Measurements from ENCODE around the gene KAZN.
"Not testable (repeated sequence)": the region's sequence is repeated elsewhere in the genome, so short reads cannot be mapped to it uniquely, and the experiment has no call there.

Gene KAZN

DNA sequence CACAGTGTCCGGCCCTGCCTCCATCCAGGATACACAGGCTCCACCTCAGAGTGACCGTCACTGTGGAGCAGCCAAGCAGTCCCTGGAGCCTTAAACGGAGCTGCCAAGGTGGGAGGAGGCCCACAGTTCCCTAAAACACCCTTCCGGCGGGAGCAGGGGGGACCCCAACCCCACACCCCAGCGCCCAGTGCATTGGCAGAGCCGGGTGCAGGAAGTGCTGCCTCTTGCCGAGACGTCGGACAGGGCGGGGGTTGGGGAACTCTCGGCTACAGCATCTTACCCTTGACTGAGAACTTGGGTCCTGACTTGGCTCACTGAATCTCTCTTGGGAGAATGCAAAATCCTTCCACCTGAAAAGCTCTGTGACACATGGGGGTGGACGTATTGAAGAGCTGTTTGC is 516.4 kb downstream of the KAZN start:
- DNase-seq (ENCODE audit: low spot score), result no peak

DNA sequence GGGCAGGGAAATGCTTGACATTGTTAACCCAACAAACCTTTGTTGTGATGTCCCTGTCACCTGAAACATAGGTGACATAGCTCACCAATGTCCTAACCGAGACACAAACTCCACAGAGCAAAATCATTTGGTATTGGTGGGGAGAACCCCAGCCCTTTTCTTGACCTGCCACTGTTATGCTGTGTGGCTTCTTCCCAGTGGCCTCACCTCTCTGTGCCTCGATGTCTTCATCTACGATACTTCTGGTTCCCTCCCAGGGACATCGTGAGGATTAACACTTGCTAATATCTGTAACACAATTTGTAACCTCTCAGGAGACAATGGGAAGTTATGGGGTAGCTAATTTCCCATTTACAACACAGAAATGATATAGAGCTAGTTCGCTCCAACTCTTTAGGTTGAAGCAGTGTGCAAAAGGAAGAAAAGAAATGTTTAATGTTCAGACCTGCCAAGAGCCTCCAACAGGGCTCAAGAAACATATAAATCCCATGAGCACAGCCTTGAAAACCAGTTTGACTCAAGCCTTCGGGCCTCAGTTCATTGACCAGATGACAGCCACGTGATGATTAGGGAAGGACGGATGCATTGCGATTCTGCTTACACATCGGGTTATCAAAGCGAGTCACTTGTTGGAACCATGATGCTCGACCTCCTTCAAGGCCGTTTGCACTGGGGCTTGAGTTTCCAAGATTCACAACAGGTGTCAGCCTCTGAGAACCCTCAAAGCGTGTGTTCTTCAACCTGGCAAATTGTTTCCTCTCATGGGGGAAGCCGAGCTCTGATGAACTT is 517.3 kb downstream of the KAZN start:
- no peak for DNase-seq (ENCODE audit: low spot score)

DNA sequence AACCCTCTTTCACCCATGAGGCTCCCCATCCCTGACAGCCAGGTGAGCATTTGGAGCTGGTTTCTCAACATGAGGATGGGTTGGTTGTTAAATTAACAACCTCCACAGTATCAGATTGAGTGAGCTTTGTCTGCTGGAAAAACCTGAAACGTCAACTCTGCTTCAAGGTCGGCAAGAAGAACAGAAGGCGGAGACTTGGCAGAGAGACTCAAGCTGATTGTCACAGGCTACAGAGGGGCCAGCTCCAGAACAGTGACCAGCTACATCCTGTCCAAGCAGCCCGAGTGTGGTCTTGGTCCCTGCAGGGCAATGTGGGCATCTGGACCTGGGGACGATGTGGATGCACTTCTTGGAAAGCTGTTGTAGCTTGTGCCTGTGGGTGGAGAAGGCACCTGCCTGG is 518.5 kb downstream of the KAZN start:
- DNase-seq (ENCODE audit: low spot score), result no peak

DNA sequence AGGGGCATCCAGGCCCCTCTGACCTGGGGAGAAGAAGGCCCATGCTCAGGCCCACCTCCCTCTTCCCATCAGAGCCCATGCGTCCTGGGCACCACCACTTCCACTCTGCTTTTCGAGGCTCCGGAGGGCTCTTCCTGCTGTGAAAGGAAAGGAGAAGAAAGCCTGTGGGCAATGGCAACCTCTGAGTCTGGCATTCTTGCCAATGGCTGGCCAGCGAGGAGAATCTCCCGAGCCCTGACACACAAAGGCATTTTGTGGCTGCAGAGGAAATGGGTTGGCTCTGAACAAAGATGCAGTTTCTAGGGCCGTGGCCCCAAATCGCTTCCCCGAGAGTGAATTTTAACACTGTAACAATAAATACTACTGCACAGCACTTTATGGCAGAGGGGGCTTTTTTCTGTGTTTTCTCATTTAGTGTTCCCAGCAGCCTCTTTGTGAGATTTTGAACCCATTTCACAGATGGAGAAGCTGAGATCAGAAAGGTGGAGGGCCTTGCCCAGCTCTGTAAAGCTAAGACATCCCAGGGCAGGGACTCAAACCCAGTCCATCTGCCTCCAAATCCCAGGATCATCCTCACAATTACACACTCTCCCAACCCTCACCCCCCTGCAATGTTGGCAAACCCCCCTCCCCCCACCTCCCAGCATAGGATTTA is 519.3 kb downstream of the KAZN start:
- DNase-seq (ENCODE audit: low spot score), result no peak

DNA sequence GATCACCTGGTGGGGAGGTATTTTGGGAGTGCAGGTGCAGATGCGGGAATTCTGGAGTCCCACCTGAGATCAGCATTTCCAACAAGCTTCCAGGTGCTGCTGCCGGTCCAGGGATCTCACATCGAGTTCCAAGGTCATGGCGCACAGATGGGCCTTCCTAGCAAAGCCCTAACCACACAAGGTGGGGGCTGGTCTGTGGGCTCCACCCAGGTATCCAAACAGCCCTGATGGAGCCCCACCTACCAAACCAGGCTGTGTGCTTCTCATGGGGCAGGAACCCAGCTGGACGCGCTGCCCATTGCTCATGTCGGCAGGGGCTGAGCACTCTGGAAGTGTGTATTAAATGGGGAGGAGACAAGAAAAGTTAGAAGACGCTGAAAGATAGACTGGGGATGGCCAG is 520.1 kb downstream of the KAZN start:
- no peak for DNase-seq (ENCODE audit: low spot score)

DNA sequence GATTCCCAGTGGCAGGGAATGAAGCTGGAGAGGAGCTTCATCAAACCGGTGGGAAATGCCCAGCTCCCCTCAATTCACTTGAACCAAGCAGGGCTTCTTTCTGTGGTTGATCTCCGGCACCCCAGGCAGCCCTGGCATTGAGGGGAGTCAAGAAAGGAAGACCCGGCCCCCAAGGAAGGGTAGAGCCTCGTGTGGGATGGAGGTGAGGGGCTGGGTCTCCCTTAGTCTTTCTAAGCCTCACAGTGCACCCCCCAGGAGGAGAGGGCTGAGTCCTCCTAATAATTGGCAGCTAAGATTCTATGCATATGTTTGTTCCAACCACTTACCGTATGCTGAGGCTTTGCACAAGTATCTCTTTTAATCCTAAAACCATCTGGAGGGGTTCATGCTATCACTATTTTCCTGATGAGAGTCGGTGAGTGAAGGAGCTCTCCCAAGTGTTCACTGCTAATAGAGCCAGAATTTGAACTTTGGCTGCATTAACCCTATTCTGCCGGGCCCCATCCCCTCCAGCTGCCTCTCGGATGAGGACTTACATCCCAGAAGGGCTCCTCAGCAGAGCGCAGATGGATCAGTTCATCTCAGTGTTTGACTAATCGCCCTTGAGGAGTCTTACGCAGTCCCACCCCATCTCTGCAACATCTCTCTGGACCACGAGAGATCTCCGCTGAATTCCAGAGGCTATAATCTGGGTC is 521.9 kb downstream of the KAZN start:
- no peak for DNase-seq (ENCODE audit: low spot score)

DNA sequence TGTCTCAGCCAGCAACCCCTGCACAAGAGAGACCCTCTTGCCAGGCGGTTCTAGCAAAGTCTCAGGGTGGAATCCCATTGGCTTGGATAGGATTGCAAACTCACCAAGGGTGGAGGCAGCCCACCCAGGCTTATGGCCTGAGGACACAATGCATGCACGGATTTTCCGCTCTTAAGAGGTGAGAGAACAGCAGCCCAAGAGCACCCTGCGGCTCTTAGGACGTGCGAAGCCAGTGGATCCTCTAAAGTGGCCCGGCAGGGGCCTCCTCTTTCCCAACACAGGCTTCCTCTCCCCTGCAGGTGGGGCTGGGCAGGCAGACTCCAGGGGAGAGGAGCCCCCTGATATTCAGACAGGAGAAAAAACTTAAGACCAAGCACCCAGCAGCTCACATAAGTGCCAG is 523.8 kb downstream of the KAZN start:
- DNase-seq (ENCODE audit: low spot score), result no peak

DNA sequence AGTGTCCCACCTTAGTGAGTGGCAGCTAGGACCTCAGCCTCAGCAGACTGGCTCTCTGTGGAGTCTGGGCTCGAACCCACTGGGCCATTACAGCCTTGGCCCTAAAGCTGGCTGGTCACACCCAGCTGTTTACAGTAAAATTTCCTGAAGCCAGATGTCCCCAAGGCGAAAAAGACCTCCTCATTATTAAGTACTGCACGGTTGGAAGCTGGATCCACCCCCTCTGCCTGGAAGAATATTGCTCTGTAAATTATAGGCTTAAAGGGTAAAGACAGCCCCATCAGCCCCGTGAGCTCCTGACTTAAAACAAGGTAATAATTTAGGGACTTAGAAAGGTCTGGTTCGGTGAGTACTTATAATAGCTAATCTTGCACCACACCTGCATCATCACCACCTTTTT is 524.8 kb downstream of the KAZN start:
- no peak for DNase-seq (ENCODE audit: low spot score)

DNA sequence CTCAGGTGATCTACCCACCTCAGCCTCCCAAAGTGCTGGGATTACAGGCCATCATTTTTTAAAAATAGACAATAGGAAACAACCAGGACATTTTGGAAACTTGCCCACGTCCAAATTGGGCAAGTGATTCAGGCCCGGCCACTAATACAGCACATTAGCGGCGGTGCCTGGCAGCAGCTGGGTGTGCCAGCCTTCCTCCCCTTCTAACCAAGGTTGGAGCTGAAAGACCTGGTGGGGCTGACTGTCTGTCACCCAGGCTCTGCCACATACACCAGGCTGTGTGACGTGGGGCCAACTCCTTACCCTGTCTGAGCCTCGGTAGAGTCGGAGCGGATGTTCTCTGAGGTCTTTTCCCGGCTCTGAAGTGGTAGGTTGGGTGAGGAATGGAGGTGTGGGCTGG is 525.4 kb downstream of the KAZN start:
- no peak for DNase-seq (ENCODE audit: low spot score)

DNA sequence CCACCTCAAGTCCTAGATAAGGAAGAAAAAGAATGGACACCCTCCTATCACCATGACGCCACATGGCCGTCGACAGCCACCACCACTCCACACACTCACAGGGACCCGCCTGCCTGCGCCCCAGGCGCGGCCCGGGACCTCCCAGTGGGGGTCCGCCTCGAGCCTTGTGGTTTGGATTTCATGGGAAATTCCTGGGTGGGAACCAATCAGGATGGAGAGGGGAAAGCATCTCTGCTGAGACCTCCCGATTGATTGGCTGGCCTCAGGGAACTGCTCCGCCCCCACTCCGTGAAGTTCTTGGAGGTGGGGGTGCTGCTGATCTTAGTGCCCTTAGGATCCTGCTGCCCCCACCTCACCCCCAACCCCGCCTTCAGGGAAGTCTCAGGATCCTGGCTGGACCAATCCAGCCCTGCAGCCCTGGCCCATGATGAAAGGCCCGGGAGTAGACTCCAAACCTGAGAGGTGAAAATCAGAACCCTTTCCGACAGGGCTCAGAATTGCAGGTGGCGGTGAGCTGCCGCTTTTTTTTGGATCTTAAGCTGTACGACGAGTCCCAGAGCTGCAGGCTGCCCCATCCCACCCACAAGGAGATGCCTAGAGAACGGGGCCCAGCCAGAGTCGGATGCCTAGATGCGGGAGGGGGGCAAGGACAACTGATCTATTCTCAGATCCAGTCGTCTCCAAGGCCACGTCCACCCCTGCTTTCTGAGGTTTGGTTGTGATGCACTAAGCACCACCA is 526.0 kb downstream of the KAZN start:
- no peak for DNase-seq (ENCODE audit: low spot score)

DNA sequence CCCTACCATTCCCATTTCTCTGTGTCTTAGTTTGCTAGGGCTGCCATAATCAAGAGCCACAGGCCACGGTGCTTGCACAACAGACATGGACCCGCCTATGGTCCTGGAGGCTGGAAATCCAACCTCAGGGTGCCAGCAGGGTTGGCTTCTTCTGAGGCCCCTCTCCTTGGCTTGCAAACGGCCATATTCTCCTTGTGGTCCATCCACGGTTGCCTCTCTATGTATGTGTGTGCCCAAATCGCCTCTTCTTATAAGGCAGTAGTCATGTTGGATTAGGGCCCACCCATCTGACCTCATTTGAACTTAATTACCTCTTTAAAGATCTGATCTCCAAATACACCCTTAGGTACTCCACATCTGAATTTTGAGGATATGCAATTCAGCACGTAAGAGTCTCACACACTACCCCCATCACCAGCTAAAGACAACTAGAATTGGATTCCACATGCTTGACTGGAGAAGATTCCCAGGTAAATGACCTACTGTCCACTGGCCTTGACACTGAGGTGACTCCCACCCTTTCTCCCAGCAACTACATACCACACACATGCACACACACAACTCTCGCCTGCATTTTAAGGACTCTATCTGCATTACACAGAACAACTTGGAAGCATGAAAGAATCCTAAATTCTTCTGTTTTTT is 526.7 kb downstream of the KAZN start:
- no peak for DNase-seq (ENCODE audit: low spot score)

DNA sequence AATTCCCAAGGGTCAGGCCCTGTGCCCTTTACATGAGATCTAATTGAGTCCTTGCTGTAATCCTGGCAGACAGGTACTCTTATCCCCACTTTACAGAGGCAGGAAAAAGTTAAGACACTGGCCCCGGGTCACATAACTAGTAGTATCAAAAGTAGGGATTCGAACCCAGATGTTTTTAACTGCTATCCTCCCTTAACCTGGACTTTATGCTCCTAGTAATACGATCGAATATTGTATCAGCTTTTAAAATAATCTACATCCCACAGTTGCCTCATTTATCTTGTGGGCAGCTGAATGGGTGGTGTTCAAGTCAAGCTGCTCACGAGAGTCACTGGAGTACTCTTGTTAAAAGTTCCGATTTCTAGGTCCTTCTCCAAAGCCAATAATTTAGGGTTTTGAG is 529.6 kb downstream of the KAZN start:
- DNase-seq (ENCODE audit: low spot score), result no peak

DNA sequence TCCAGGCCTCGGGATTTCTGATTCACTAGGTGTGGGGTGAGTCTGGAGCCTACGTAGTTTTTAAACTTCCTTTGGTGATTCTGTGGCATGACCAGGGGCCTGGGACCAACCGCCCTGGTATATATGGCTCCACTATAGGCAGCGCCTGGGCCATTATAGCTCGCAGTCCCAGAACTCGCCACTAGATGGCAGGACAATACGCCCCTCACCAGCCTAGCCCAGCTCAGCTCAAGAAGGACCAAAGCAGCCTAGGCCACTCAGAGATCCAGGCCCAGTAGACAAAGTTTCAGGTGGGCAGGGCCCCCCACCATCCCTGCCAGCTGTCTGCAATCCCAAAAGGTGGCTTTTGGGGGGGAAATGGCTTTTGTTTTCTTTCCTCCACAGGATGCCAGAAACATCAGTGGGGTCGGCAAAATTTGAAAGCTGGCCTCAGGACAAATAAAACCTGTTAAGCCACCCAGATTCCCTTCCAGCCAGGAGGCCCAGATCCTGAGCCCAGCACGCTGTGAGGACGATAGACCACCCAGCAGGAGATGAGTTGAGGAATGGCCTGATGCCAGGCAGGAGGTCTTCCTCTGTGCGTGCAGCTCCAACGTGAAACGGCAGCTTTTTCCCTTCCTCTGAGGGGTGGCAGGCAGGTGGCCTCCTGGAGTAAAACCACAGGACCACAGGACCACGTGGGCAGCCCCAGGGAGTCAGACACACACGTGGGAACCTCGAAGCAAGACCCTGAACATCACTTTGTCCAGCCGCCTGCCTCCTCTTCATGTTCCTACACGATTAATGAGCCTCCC is 530.2 kb downstream of the KAZN start:
- peak; percentile 83 for DNase-seq (ENCODE audit: low spot score)

DNA sequence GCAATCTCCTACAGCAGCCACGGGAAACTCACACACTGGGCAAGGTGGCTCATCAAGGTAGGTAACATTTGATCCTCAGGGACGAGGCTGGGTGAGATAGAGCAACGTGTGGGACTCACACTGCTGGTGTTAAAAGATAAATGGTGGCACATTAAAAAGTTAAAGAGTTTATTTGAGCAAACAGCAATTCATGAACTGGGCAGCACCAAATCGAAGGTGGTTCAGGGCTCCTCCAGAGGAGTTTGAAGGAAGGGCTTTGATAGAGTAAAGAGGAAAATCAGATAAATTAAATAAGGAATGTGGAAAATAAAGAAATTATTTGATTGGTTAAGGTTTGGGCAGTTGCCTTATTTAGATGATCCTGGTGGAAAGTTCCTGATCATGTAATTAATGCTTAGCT is 531.5 kb downstream of the KAZN start:
- no peak for DNase-seq (ENCODE audit: low spot score)

DNA sequence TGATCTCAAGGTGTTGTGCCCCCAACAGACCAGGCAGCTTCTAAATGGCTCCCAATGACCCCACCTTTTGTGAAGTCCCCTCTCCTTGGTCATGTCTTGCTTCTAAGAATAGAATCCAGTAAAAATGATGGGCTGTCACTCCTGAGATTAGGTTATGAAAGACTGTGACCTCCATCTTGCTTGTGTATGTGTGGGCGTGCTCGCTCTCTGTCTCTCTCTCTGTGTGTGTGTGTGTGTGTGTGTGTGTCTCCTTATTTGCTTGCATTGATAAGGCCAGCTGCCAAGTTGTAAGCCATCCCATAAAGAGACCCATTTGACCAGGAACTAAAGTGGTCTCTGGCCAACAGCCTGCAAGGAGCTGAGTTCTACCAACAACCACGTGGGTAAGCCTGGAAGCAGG is 532.1 kb downstream of the KAZN start:
- no peak for DNase-seq (ENCODE audit: low spot score)

DNA sequence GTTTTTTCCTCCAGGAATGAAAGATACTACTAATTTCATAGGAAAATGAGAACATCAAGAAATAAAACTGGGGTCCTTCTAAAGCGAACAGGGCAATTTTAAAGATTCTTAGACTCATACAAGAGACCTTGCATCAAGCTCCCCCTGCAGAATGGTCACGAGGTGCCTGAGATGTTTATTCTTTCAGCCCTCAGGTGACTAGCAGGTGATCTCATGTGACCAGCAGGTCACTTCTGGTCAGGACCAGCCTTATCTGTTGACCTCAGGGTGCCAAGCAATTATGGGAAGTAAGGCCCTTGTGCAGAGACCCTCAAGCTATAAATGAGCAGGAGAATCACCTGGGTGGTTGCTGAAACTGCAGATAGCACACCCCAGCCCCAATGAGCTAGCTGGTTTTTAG is 534.5 kb downstream of the KAZN start:
- DNase-seq (ENCODE audit: low spot score), result no peak

DNA sequence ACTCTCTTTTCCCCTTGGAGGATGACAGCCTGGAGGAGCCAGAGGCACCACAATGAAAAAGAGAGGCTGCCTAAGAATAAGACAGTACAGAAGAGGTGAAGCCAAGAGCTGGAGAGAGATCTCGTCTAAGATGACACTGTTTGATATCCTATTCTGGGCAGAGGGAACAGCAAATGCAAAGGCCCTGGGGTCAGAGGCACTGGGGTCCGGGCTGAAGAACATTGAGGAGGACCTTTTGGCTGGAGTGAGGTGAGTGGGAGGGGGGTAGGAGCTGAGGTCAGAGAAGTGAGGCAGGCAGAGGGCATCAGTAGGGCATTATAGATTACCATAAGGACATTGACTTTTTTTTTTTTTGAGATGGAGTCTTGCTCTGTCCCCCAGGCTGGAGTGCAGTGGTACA is 535.8 kb downstream of the KAZN start:
- DNase-seq (ENCODE audit: low spot score), result no peak

DNA sequence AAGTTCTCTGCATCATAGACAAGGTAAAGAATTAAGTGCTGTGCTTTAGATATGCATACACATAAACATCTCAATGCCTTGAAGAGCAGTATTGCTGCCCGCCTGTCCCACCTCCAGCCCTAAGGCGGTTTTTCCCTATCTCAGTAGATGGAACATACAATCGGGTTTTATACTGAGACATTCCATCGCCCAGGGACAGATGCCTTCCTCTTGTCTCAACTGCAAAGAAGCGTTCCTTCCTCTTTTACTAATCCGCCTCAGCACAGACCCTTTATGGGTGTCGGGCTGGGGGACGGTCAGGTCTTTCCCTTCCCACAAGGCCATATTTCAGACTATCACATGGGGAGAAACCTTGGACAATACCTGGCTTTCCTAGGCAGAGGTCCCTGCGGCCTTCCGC is 537.1 kb downstream of the KAZN start:
- DNase-seq (ENCODE audit: low spot score), result not testable (repeated sequence)

DNA sequence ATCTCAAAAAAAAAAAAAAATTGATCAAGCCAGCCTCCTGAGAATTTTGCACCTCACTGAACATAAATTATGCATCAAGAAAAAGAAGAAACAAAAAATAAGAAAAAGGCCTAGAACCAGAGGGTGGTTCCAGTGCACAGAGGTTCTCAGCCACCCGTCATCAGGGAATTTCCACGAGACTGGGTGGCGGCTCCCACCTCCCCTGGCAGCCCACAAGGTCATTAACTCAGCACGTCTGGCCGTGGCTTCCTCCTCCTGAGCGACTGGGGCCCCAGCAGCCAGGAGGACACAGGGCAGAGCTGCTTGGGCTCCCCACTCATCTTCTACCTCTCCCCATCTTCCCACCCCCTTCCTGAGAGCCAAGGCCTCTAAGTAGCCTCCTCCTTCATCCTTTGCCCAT is 539.3 kb downstream of the KAZN start:
- no peak for DNase-seq (ENCODE audit: low spot score)

DNA sequence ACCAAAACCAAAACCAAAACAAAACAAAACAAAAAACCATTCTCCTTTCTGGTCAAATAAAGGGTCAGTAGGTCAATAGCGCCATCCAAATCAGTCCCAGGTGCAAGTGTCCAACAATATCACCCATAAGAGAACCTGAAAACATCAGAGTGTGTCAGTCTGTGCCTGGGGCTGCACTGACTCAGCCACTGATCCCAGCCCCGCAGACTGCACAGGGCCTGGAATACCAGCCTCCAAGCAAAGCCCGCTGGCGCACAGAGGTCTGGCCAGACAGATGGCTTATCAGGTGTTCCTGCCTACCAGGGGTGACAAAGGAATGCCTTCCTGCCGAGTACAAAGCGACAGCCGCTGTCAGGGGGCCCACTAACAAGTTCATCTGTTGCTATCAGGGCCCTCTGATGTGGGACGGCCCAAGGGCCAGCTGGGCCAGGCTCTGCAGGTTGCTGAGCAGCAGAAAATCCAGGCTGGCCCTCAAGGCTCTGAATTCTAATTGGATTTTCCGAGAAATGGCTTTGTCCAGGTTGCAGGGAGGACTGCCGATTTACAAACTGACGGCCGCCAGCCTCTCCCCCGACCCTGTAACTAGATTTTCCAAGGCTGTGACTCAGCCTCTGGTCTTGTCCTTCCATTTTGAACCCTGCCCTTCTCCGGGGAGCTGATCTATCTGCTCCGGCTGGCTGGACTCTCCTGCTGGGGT is 541.3 kb downstream of the KAZN start:
- DNase-seq (ENCODE audit: low spot score), result no peak

All from HuH-7.5 (cell line).